Activated CD8-positive, alpha-beta memory T cell treated with anti-CD3 and anti-CD28 coated beads for 1 hour (primary cell): Measurements from ENCODE around the gene SERPINE1.
A peak's percentile ranks its signal among the peaks of the same experiment; 100 is the strongest.

Source experiments
- DNase-seq, 2 donors: peaks; one replicate each; pipeline ENCODE4 v3.0.0-alpha.2; 2020; ENCODE audit warnings: low read depth in 1 of 2; ENCODE audit errors: extremely low read depth in 1 of 2

Gene SERPINE1

DNA sequence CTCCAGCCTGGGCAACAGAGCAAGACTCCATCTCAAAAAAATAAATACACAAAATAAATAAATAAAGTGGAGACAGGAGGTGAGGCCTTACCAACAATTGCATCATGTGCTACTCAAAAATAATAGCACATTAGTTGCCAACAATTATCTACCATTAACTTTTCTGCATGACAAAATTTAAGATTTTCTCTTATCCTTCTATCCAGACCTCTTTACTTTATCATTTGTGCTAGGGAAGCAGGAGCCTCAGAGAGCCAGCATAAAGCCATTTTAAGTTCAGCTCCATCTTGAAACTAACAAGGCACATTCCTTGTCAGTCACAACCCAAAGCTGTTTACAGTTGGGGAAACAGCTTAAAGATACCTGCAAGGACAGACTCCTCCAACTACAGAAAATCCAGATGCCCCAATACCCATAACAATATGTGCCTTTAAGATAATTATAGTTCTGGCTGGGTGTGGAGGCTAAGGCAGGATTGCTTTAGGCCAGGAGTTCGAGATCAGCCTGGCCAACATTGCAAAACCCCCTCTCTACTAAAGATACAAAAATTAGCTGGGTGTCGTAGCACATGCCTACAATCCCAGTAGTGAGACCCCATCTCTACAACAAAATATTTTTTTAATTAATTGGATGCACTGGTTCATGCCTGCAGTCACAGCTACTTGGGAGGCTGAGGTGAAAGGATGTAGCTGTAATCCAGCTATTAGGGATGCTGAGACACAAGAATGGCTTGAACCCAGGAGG is 25.2 kb downstream of the SERPINE1 start:
- DNase-seq, result no peak

DNA sequence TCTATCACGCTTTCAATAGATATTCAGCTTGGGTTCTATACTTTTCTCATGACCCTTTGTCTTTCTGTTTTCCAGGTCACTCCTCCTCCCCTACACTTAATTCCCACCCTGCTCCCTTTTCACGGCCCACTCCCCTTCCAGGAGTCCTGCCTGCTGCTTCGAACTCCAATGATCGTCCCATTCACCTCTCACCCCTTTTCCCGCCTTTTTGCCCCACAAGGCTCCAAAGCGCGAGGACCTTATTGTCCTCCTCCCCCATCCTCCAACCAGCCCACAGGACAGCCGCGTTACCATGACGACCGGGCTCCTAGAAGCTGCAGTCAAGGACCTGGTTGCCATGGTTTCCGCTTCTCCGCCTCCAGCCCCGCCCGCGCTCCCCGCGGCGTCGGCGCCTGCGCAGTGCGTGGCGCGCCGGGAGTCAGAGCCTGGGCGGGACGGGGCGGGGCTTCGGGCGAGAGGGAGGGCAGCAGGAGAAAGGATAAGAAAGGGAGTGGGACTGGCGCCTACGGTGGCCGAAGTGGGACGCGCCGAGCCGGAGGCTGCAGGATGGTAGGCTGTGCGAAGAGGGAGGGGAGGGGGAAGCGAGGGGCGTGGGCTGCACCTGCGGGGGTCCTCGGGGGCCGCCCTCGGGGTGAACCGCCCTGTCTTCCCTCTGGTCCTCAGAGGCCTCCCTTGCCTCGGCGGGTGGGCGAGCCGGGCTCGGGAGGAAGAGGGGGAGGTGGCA is 27.2 kb downstream of the SERPINE1 start, which contains the start of gene AP1S1:
Gene AP1S1 (plus strand): TSS at position 508 of the 724 bp plus-strand sequence. CDS start 39 bp downstream, at position 547.
- peak; percentile 80 to 81 for DNase-seq

DNA sequence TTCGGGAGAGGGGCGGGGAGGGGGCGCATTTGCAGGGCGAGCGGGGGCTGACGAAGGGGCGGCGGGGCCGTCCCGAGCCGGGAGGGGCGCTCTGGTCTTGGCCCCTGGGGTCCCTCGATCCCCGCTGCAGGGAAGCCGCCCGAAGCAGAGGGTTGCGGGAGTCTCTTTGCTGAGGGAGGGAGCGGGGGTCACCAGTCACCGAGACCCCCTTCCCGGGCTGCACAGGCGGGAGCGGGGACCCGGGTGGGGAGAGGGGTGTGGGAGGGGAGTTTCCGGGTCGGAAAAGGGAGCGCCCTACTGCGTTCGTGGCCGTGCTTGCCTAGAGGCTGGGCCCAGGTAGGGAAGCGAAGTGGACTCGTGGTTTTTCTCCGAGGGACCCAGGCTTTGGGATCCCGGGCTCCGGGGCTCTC is 27.8 kb downstream of the SERPINE1 start:
- DNase-seq, result no peak

DNA sequence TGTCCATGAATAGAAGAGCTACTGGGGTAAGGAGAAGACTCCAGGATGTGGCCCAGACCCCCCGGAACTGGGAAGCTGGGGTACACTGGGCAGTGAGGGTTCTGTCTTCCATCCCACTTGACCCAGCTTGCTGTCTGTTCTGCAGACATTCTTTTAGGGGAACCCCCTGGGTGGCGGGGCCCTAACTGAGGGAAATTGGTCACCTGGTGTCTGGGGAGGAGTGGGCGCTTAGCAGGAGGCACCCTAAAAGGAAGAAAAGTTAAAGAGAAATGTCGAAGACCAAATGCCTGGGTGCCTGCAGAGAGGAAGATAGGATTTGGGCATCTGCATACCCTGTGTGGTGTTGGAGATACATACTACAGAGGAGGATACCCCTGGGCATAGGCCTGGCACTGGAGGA is 28.4 kb downstream of the SERPINE1 start:
- no peak for DNase-seq

DNA sequence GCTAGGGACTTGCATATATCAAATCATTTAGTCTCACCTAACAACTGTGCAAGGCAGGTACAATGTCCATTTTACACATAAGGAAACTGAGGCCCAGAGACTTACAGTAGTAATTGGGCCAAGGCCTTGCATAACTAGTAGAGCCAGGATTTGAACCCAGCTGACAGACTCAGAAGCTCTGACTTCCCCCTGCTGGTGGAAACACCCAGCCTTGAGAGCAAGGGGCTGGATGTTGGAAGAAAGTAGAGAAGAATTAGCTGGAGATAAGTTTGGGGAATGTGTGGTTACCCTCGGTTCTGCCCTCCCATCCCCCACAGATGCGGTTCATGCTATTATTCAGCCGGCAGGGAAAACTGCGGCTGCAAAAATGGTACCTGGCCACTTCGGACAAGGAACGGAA is 29.4 kb downstream of the SERPINE1 start:
- DNase-seq, result no peak

DNA sequence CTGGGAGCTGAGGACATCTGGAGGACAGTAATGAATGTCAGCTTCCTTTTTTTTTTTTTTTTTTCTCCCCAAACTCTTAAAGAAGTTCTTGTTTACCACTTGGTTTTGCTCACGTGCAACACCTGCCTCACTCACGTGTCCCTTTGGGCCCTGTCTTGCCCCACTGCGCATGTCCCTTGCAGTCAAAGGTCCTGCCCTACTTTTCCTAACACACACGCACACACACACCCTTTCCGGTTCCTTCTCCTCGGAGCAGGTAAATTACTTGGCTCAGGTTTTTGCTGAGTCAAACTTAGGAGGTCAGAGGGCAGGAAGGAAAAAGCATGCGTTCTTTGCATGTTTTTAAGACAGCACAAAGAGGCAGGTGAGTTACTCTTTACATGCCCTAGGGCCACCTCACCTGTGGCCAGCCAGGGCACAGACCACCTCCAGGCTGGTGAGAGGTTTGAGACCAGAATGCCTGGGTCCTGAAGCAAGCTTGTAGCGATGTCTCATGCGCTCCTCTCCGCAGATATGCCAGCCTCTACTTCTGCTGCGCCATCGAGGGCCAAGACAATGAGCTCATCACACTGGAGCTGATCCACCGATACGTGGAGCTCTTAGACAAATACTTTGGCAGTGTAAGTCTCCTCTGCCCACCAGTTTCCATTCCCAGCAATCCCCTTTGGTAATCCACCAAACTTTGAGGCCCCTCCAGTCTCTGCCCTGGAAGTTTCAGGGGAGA is 30.1 kb downstream of the SERPINE1 start:
- no peak for DNase-seq

DNA sequence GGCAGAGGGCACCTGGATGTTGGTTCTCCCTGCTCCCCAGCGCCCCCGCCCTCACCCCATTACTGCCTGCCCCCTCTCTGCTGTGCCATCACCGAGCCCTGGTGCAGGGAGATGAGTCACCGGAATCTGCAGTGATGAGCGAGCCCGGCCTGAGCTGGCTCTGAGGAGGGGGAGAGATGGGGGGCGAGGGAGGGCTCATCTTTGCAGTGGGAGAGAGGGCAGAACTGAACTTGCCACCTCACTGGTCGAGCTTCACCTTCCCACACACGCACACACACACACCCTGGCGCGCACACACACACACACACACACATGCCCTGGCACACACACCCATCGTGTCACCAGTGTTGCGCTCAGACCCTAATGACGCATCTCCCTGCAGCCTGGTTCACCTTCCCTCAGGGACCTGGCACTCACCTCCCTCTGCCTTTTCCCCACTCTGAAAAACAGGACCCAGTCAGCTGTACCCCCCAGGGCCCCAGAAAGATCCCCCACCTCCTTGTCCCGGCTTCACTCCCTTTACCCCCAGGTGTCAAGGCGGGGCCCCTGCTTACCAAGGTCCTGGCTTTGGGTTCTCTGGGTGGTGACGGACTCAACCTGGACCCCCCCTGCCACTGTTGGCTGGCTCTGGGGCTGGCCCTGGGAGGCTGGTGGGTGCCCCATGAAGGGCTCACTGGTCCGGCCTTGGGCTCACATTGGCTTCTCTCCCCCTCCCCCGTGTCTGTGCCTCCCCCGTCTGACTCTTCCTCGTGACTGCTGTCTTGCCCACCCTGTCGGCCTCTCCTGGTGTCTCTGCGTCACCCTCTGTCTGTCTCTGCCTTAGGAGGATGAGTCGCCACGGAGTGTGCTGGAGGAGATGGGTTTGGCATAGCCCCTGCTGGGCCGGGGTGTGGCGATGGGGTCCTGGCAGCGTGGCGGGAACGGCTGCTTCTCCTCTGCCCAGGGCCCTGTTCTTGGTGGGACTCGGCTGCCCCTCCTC is 33.1 kb downstream of the SERPINE1 start:
- no peak for DNase-seq

DNA sequence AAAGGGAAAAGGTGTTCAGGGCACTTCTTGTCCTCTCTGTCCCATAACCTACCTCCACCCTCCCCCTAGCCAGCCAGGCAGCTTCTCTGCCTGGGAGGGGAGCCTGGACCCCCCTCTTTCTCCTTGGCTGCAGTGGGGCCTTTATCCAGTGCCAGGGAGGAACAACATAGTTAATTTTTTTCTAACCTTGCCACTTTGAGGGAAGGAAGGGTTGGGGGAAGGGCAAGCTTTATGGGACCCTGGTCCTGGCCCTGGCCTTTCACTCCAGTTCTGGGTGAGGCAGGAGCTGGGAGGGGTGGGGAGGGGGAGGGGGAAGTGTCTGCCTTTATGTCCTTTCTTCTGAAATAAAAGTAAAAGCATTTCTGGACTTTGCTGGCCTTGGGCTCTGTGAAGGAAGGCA is 34.0 kb downstream of the SERPINE1 start:
- no peak for DNase-seq

DNA sequence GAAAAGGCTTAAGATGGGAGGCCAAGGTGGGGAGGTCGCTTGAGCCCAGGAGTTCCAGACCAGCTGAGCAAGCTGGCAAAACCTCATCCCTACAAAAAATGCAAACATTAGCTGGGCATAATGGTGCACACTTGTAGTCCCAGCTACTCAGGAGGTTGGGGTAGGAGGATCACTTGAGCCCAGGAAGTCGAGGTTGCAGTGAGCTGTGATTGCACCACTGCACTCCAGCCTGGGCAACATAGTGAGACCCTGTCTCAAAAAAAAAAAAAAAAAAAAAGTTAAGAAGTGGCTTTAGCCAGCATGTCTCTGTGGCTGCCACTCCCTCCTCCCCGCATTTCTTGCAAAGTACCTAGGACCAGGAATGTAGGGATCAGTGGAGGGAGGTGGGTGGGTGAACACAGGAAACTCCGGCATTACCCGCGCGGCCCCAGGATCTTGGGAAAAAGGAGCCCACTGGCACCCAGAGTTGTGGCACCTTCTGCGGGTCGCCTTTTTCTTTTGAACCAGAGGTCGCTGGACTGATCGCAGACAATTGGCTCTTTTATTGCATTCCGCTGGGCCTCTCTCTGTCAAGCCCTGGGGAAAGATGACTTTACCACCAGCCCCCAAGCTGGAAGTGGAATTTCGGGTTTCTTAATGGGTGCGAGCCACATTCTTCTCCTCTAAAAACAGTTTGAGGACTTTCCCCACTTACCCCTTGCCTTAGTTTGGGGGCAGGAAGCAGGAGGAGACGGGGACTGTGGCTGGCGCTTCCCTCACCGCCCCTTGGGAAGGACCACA is 35.0 kb downstream of the SERPINE1 start:
- no peak for DNase-seq

DNA sequence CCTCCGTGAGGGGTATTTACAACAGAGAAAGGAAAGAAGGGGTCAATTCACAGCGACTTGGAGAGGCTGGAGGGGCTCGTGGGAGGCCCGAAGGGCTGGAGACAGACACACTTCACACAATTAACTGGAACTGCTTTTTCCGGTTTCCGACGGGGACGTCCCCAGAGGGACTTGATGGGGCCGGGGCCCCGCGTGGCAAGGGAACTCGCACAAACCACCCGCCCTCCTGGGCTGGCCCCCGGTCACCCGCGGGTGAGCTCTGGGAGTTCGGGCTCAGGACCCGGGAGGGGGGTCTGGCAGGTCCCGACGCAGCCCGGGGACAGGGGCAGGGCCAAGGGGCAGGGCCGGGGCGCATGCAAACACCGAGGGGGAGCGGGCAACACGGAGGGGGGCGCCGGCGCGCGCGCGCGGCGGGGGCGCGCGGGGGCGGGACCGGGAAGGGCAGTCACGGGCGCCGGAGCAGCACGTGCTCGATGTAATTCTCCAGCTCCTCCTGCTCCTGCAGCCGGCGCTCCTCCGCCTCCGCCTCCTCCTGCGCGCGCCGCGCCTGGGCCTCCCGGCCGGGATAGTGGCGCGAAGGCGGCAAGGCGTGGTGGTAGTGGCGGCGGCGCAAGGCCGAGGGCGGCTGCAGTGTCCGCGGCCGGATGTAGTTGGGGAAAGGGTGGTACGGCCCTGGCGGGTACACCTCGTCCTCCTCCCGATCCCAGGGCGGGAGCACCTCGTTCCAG is 35.8 kb downstream of the SERPINE1 start:
- no peak for DNase-seq

DNA sequence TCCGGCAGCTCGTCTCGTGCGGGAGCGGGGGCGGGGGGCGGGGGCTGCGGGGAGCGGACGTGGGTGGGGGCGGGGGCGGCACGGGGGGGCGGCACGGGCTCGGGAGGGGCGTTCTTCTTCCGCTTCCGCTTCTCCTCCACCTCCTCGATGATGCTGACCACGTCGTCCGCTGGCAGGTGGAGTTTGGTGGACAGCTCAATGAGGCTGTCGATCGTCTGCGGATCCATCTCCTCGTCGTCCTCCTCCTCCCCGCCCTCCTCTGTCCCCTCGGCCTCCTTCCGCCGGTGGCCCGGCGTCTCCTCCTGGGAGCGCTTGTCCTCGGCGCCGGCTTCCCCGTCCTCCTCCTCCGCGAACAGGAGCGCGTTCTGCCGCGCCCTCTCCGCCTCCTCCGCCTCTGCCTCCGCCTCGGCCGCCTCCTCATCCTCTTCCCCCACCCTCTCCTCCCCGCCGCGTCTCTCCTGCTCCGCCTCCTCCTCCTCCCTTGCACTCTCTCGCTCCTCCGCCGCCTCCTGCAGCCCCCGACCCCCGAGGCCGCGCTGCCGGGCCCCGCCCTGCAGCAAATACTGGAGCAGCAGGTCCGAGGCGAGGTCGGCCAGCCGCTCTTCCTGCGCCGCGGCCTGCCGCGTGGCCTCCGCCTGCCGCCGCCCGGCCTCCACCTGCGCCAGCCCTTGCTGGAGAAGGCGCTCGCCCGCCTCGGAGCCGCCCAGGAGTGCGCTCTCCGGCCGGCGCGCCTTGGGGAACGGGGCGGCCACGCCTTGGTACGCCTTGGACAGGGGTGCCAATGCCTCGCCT is 36.6 kb downstream of the SERPINE1 start:
- DNase-seq, result no peak

DNA sequence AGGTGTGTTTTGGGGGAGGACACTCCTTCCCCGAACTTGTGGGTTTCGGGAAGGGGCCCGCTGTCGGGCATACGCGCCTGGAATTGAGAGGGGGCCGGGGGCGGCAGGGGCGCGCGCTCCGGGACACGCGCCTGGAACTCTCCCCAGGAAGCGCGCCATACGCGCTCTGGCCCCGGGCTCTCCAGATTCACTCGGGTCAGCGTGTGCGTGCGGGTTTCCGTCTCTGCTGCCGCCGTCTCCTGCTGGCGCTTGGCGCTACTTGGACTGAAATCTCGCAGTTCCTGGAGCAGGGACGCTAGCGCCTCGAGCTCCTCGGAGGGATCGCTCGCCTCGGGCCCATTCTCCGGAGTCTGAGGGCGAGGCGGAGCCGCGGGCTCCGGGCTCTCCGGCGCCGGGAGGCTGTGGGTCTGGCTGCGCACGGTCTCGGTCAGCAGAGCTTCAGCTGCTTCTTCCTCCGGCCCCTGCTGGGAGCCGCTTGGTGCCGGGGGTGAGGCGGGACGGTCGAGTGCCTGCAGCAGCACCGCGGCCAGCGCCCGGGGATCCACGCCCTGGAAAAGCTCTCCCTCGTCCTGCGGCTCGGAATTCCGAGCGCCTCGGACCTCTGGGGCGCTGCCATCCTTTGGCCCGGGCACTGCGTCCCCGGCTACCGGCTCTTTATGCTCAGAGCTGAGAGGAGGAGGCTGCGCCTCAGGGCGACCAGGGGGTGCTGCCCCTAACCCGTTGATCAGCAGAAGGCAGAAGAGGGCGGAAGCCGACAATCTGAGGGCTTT is 37.4 kb downstream of the SERPINE1 start:
- DNase-seq, result no peak

DNA sequence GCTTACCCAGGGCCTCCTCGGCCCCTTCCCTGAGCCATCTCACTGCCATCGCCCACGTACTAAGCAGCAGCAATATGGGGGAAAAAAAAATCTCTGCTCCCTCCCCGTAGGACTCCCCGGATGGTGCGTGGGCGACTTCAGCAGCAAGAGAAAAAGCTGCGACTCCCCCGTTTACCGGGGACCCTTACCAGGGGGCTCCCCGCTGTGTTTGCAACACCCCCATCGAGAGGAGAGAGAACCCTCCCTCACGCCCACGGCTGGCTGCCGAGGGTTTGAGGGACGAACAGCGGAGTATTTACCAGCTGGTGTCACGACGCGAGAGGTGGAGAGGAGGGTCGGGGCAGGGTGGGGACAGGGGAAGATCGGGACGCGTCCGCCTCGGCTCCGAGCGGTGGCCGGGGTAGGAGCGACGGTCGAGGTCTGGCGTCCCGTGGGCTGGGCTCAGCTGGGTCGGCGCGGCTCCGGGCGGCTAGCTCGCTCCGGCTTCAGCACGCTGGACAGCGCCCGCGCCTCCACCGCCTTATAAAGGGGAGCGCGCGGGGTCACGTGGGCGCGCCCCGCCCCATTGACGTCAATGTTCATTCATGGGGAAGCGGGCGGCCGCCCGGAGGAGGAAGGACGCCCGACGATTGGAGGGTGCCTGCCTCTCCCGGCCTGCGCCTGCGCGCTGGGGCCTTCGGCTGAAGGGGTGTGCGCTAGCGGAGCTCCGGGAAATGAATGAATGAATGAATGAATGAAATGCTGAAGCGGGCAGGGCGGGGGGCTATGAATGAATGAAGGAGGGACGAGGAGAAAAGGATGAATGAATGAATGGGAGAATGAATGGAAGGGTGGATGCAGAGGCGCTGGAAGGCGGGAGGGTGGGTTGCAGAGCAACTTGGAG is 38.4 kb downstream of the SERPINE1 start, which contains the start of gene VGF:
Gene VGF (minus strand): TSS at position 495 of the 883 bp plus-strand sequence. CDS start 726 bp downstream, outside the sequence.
- peak; percentile 76 to 89 for DNase-seq

DNA sequence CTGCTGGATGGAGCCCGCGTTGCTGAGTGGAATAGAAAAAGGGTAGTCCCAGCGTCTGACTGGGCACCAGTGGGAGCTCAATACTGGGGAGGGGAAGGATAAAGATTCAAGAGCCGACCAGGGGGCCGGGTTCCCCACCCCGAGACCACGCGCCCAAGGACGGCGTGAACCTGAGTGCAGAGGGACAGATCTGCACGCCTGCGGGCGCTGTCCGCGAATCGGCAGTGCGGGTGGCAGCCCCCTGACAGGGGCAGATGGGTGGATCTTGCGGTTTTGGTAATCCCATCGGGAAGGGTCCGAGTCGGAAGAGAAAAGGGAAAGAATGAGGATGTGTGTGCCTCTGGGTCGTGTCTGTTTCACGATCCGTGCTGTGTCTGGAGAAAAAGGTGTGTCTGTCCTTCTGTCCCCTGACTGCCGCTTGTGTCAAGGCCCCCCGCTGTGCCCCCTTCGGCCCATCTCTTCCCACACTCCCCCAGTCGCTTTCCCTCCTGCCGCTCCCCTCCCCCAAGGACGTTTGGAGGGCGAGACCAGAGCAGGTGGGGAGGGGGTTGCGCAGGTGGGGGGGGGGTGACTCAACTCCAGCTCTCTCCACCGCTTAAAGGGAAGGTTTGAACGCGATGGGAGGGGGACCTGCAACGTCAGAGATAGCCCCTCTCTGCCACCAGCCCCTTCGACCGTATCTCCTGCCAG is 39.2 kb downstream of the SERPINE1 start:
- DNase-seq, result no peak

DNA sequence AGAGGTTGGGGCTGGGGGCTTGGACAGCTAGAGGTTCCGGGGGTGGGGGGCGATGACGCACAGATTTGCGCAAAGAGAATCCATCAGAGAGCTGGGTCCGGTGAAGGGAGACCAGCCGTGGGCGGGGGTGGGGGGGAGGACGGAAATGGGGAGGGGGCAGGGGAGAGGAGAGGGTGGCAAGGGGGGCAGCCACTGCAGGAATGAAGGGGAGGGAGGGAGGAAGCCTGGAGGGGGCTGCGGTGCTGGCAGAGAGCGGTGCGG is 39.7 kb downstream of the SERPINE1 start:
- no peak for DNase-seq
